Heart left ventricle (tissue), 16 donors: ENCODE measurements around the gene ENOPH1. TPM values are rescaled to one million over a fixed set of nuclear protein-coding genes. Genes with fewer than 3 reads are reported as not detected.

Source experiments
- ATAC-seq, 4 donors: fragments of 200-7000 bp; cut with Tn5 transposase; one replicate each; pipeline ENCODE4 v1.9.1; 2020 to 2022; ENCODE audit warnings: moderate library complexity in 4 of 4, mild to moderate bottlenecking in 3 of 4, moderate number of reproducible peaks in 1 of 4
- DNase-seq, 5 donors: peaks; one replicate each; pipeline ENCODE4 v3.0.0-alpha.2; 2020
- H3K27ac ChIP-seq, 12 donors: fragments of 200-600 bp; sonication (generic) in 4 of 12; one replicate each; pipeline versions ENCODE4 v1.5.0 to v1.8.0; 2016 to 2022; ENCODE audit warnings: mild to moderate bottlenecking in 2 of 12
- H3K27me3 ChIP-seq, 9 donors: fragments of 200-600 bp; sonication (generic) in 2 of 9; one replicate each; pipeline versions ENCODE4 v1.5.1 to v1.8.0; 2016 to 2022; ENCODE audit warnings: mild to moderate bottlenecking in 3 of 9
- H3K36me3 ChIP-seq, 9 donors: fragments of 200-600 bp; sonication (generic) in 2 of 9; one replicate each; pipeline versions ENCODE4 v1.5.0 to v1.8.0; 2018 to 2022; ENCODE audit warnings: mild to moderate bottlenecking in 2 of 9
- H3K4me1 ChIP-seq, 12 donors: fragments of 200-600 bp; sonication (generic) in 4 of 12; one replicate each; pipeline versions ENCODE4 v1.5.0 to v1.8.0; 2016 to 2022; ENCODE audit warnings: mild to moderate bottlenecking in 3 of 12
- H3K4me3 ChIP-seq, 12 donors: fragments of 200-600 bp; sonication (generic) in 4 of 12; one replicate each; pipeline versions ENCODE4 v1.5.0 to v1.8.0; 2017 to 2022; ENCODE audit warnings: mild to moderate bottlenecking in 9 of 12, moderate library complexity in 4 of 12
- H3K9me3 ChIP-seq, 12 donors: fragments of 200-600 bp; sonication (generic) in 4 of 12; one replicate each; pipeline versions ENCODE4 v1.5.0 to v1.8.0; 2016 to 2022; ENCODE audit warnings: mild to moderate bottlenecking in 1 of 12
- CTCF ChIP-seq, 12 donors: fragments of 200-600 bp; sonication (generic) in 4 of 12; IDR thresholded peaks; one replicate each; pipeline versions ENCODE4 v1.5.0 to v1.8.0; 2018 to 2022; ENCODE audit warnings: antibody characterized with exemption in 12 of 12, mild to moderate bottlenecking in 5 of 12
- POLR2A ChIP-seq, 2 donors: fragments of 450-650 bp; IDR thresholded peaks; one replicate each; pipeline ENCODE4 v1.6.1; 2017; ENCODE audit warnings: antibody characterized with exemption in 2 of 2, mild to moderate bottlenecking in 2 of 2, moderate library complexity in 2 of 2
- WGBS, 4 donors: extraction: QIAGEN DNeasy Blood & Tissue Kit in 2 of 4; methylation state at CpG; one replicate each; pipeline versions ENCODE4 v1.1.5 to v1.1.7; 2013 to 2018; 5-methylcytosine and 5-hydroxymethylcytosine counted together
- intact Hi-C, 10 donors: fragments of 100-400 bp; cut with DNase I; formaldehyde crosslinking; loops; one replicate each; pipeline versions ENCODE4 v1.11.1 to v1.14.2; 2022
- polyA plus RNA-seq, 2 donors: library from polyadenylated mRNA; stranded (reverse); fragments of 200-250 nt; gene quantifications; one replicate each; pipeline ENCODE4 v1.2.3, GENCODE V29; 2013
- total RNA-seq, 9 donors: library from RNA; depleted of rRNA in 2 of 9; stranded (reverse); fragments of >200 nt in 2 of 9; fragmentation: NEBNext Ultra II Directional in 3 of 9; extraction: Animal tissue kit (Norgen Biotek cat#: 25700) in 3 of 9; gene quantifications; one replicate each; pipeline versions ENCODE4 v1.1.0 to v1.2.4, GENCODE V29; 2016 to 2023
- donor health status: ischemic (EF 13 %, LVEDD 7.1; RV severe dilation, severe dysfunction).
- donor health status: healthy with polysubstance abuse.
- donor health status: DM: no; HTN: yes; CAD: no.
- donor health status: DM: no; HTN: no; CAD: no.
- donor health status: ischemic (EF 25% LVEDD 6.9; RV normal size, moderate dysfunction).
- donor health status: ischemic (EF 25% LVEDD 5.7; RV mildly dilated, moderate dysfunction).
- donor health status: healthy.
- donor health status: DM: yes; HTN: yes; CAD: no.
- donor health status: ischemic (EF 35%, LVEDD 5.7; RV mildly dilated, moderate dysfunction).
- donor health status: nonischemic (EF 11% LVEDD 7.7; RV severe dilation, severe dysfunction).
- donor health status: DM: yes; HTN: yes; CAD: no.
- donor health status: PGD.
- donor health status: ischemic (EF 29% LVEDD 5.4; RV normal size, mild dysfunction).
- donor health status: nonischemic (EF 23%, LVEDD 6.1; RV moderate dilation, normal function).

The ENOPH1 gene
- total and polyA plus RNA-seq, 11 donors: 15.1 to 37.0 (median 17.5) TPM

GRCh38 chr4:82430964-82431745 lies 765 bp downstream of the ENOPH1 start:
- DNase-seq: peak in 3 of 5 donors; percentile 12 to 28 (median 20)
- H3K27me3 ChIP-seq: no peaks in the 10 kb centered on the region
- TF ChIP-seq CTCF (IDR thresholded peaks at IDR 0.05) (no peak), POLR2A (IDR thresholded peaks at IDR 0.05) (no peak)
- H3K4me3 ChIP-seq: peak overlapping the region; percentile 63 to 99 (median 90)
- no peak for ATAC-seq
- 6 to 7% (median 7%) methylated on average over 33 of the region's 33 CpGs for WGBS, 4 donors
- H3K36me3 ChIP-seq: peaks cover 0 to 25% (median 19%) of the 10 kb centered on the region in 9 donors
- H3K4me1 ChIP-seq: peaks cover 0 to 43% (median 27%) of the 10 kb centered on the region in 12 donors
- peak overlapping the region; percentile 91 to 100 (median 98) for H3K27ac ChIP-seq
- H3K9me3 ChIP-seq: no peaks in the 10 kb centered on the region
- intact Hi-C loops: loop anchor here in 4 of 10 donors (1.0 to 10.0 kb wide), 4 partner anchors 57 to 606 kb away; partner anchors contain the start of genes COPS4 (in 1 of the 4) and LIN54 (in 1 of the 4)

GRCh38 chr4:82431831-82432230 lies 1.4 kb downstream of the ENOPH1 start:
- WGBS, 4 donors: 93 to 97% (median 95%) methylated on average over 4 of the region's 4 CpGs

GRCh38 chr4:82432596-82432995 lies 2.2 kb downstream of the ENOPH1 start:
- Histone ChIP-seq H3K4me1 (peaks cover 0 to 29% (median 13%) of the 10 kb centered on the region in 12 donors), H3K36me3 (peaks cover 0 to 10% (median 4%) of the 10 kb centered on the region in 9 donors), H3K27me3 (no peaks in the 10 kb centered on the region), H3K9me3 (no peaks in the 10 kb centered on the region), H3K4me3 (no peak overlapping the region), H3K27ac (no peak overlapping the region)
- DNase-seq (no peak), ATAC-seq (no peak)
- TF ChIP-seq POLR2A (IDR thresholded peaks at IDR 0.05): no peak
- no peak for TF ChIP-seq CTCF (IDR thresholded peaks at IDR 0.05)
- 89 to 92% (median 90%) methylated on average over 18 of the region's 18 CpGs for WGBS, 4 donors
- intact Hi-C loops: loop anchor here in 3 of 10 donors (5.0 to 10.0 kb wide), 3 partner anchors 148 to 605 kb away; partner anchors contain the start of genes COPS4 (in 1 of the 3) and LIN54 (in 1 of the 3)

More at GRCh38 chr4:82431831-82432230, 1.4 kb downstream of the ENOPH1 start:
- H3K4me1 ChIP-seq: peaks cover 0 to 36% (median 20%) of the 10 kb centered on the region in 12 donors
- intact Hi-C loops: loop anchor here in 3 of 10 donors (5.0 to 10.0 kb wide), 3 partner anchors 147 to 605 kb away; partner anchors contain the start of genes COPS4 (in 1 of the 3) and LIN54 (in 1 of the 3)
- DNase-seq (no peak), ATAC-seq (no peak)
- H3K27ac ChIP-seq: no peak overlapping the region
- H3K36me3 ChIP-seq: peaks cover 0 to 18% (median 12%) of the 10 kb centered on the region in 9 donors
- peak overlapping the region in 4 of 12 donors; percentile 83 to 97 (median 86) for H3K4me3 ChIP-seq
- H3K27me3 ChIP-seq: no peaks in the 10 kb centered on the region
- no peaks in the 10 kb centered on the region for H3K9me3 ChIP-seq
- no peak for TF ChIP-seq CTCF (IDR thresholded peaks at IDR 0.05)
- no peak for TF ChIP-seq POLR2A (IDR thresholded peaks at IDR 0.05)

- TF ChIP-seq CTCF (IDR thresholded peaks at IDR 0.05) (no peak), POLR2A (IDR thresholded peaks at IDR 0.05) (no peak)
- 61 to 79% (median 74%) methylated on average over 2 of the region's 2 CpGs for WGBS, 4 donors
- intact Hi-C loops: loop anchor here in 3 of 10 donors (5.0 to 10.0 kb wide), 3 partner anchors 149 to 604 kb away; partner anchors contain the start of genes COPS4 (in 1 of the 3) and LIN54 (in 1 of the 3)
- Histone ChIP-seq H3K9me3 (no peaks in the 10 kb centered on the region), H3K4me3 (no peak overlapping the region), H3K4me1 (peaks cover 0 to 21% (median 7%) of the 10 kb centered on the region in 12 donors), H3K27me3 (no peaks in the 10 kb centered on the region), H3K27ac (no peak overlapping the region), H3K36me3 (peaks cover 0 to 5% (median 0%) of the 10 kb centered on the region in 9 donors)
- DNase-seq (no peak), ATAC-seq (no peak)
Observed at GRCh38 chr4:82433791-82434190, 3.4 kb downstream of the ENOPH1 start.
